GM12865 (cell line): Measurements from ENCODE around the gene DNAH7.

Experiments used
- DNase-seq: peaks from one replicate; pipeline ENCODE4 v3.0.0; 2010; ENCODE audit warnings: low read depth
- H3K4me3 ChIP-seq: 2 replicates; pipeline ENCODE4 v1.5.1; 2011; ENCODE audit warnings: mild to moderate bottlenecking, low read depth, low read length, control low read depth
- CTCF ChIP-seq: IDR thresholded peaks from 2 replicates; pipeline ENCODE4 v1.5.1; 2011; ENCODE audit warnings: low read length, control low read depth, low read depth, inconsistent platforms; ENCODE audit not compliant: insufficient read depth; ENCODE audit errors: missing control alignments

DNAH7 gene

GRCh38 chr2:195819276-195819675 lies 249.4 kb downstream of the DNAH7 start:
- H3K4me3 ChIP-seq, result no peak overlapping the region
- no peak for TF ChIP-seq CTCF
- no peak for DNase-seq

GRCh38 chr2:195818526-195818925 lies 250.1 kb downstream of the DNAH7 start:
- DNase-seq, result no peak
- TF ChIP-seq CTCF, result no peak
- H3K4me3 ChIP-seq, result no peak overlapping the region

- H3K4me3 ChIP-seq, result no peak overlapping the region
- DNase-seq, result no peak
- no peak for TF ChIP-seq CTCF
These were observed 250.5 kb downstream of the DNAH7 start for GRCh38 chr2:195818106-195818505.

GRCh38 chr2:195815083-195815482 lies 253.6 kb downstream of the DNAH7 start:
- DNase-seq, result no peak
- no peak overlapping the region for H3K4me3 ChIP-seq
- TF ChIP-seq CTCF, result no peak

- no peak overlapping the region for H3K4me3 ChIP-seq
- TF ChIP-seq CTCF, result no peak
- no peak for DNase-seq
These were observed 255.2 kb downstream of the DNAH7 start for GRCh38 chr2:195813421-195813820.

- no peak overlapping the region for H3K4me3 ChIP-seq
- TF ChIP-seq CTCF, result no peak
- no peak for DNase-seq
These were observed 258.1 kb downstream of the DNAH7 start for GRCh38 chr2:195810340-195811098.

- no peak overlapping the region for H3K4me3 ChIP-seq
- no peak for TF ChIP-seq CTCF
- no peak for DNase-seq
These were observed 260.4 kb downstream of the DNAH7 start for GRCh38 chr2:195808189-195808588.
